ENCODE results near the gene AFG1L. TPM values are rescaled to one million over a fixed set of nuclear protein-coding genes. Genes with fewer than 3 reads are reported as not detected.

Gene AFG1L
- total and polyA plus RNA-seq, 2 experiments from 2014 or later, result 1.2 to 3.5 TPM

DNA sequence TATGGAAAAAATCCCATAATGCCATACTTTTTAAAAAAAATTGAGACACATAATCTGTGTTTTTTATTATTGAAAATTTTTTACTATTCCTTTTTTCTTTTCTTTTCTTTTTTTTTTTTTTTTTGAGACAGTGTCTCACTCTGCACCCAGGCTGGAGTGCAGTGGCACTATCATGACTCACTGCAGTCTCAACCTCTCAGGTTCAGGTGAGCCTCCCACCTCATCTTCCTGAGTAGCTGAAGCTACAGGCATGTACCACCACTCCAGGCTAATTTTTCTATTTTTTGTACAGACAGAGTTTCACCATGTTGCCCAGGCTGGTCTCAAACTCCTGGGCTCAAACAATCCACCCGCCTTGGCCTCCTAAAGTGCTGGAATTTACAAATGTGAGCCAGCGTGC, 100.4 kb downstream of the AFG1L start:
- H3K9me2 ChIP-seq (ENCODE audit: insufficient read depth), result no peaks in the 10 kb centered on the region
- no peaks in the 10 kb centered on the region for H3K79me2 ChIP-seq (ENCODE audit: insufficient read depth)
- no peaks in the 10 kb centered on the region for H3K4me1 ChIP-seq (ENCODE audit: insufficient read depth)
- TF ChIP-seq EZH2 (IDR thresholded peaks at IDR 0.05; ENCODE audit: insufficient read depth, poor library complexity, severe bottlenecking), result no peak
- TF ChIP-seq EZH2phosphoT487 (IDR thresholded peaks at IDR 0.05; ENCODE audit: insufficient read depth, low read depth), result no peak
- in situ Hi-C loops (cut with MboI), result no loop called here
- no peaks in the 10 kb centered on the region for H3K36me3 ChIP-seq (ENCODE audit: low read depth)
- no peak overlapping the region for H3K4me2 ChIP-seq (ENCODE audit: unreplicated experiment)
- no peaks in the 10 kb centered on the region for H3K9me3 ChIP-seq (ENCODE audit: low read depth)
- no peaks in the 10 kb centered on the region for H4K20me1 ChIP-seq (ENCODE audit: insufficient read depth)
- WGBS, 2 experiments (ENCODE audit: low coverage in 1 of 2, low lambda C conversion rate in 2 of 2, missing lambda C conversion rate in 2 of 2), result 82 to 94% methylated on average over 2 of the region's 2 CpGs
- H3K27ac ChIP-seq, result no peak overlapping the region
- no peak overlapping the region for H3K9ac ChIP-seq
- no peaks in the 10 kb centered on the region for H3F3A ChIP-seq (ENCODE audit: insufficient read depth)
- H3K4me3 ChIP-seq, result no peak overlapping the region
- no peak for DNase-seq
- no peaks in the 10 kb centered on the region for H3K27me3 ChIP-seq (replicated peaks; ENCODE audit: insufficient read depth)
- no peak overlapping the region for H2AFZ ChIP-seq

DNA sequence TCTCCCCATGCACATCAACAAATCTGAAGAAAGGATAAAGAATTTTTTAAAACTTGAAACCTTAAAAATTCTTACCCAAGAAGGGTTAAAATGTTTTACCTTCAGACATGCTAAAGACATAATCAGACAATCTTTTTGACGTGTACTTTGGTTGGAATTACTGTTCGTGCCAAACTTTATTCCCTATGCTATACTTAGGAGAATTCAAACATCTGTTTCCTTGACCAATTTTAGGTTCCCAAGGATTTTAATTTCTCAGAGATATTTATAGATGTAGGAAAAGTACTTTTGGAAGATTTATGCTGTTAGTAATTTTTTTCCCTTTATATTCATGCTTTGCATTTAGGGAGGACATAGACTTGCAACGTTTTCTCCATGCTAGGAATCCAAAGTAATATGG, 108.4 kb downstream of the AFG1L start:
- Histone ChIP-seq H3F3A (ENCODE audit: insufficient read depth) (no peaks in the 10 kb centered on the region), H3K4me1 (ENCODE audit: insufficient read depth) (no peaks in the 10 kb centered on the region), H3K27me3 (replicated peaks; ENCODE audit: insufficient read depth) (no peaks in the 10 kb centered on the region), H3K4me2 (ENCODE audit: unreplicated experiment) (no peak overlapping the region), H4K20me1 (ENCODE audit: insufficient read depth) (no peaks in the 10 kb centered on the region), H3K9me2 (ENCODE audit: insufficient read depth) (no peaks in the 10 kb centered on the region), H3K9ac (no peak overlapping the region), H3K36me3 (ENCODE audit: low read depth) (no peaks in the 10 kb centered on the region), H2AFZ (no peak overlapping the region), H3K79me2 (ENCODE audit: insufficient read depth) (no peaks in the 10 kb centered on the region), H3K27ac (no peak overlapping the region), H3K9me3 (ENCODE audit: low read depth) (no peaks in the 10 kb centered on the region), H3K4me3 (no peak overlapping the region)
- TF ChIP-seq EZH2 (IDR thresholded peaks at IDR 0.05; ENCODE audit: insufficient read depth, poor library complexity, severe bottlenecking), result no peak
- no peak for TF ChIP-seq EZH2phosphoT487 (IDR thresholded peaks at IDR 0.05; ENCODE audit: insufficient read depth, low read depth)
- WGBS, 2 experiments (ENCODE audit: low coverage in 1 of 2, low lambda C conversion rate in 2 of 2, missing lambda C conversion rate in 2 of 2), result 46 to 48% methylated on average over 3 of the region's 3 CpGs
- in situ Hi-C loops (cut with MboI), result no loop called here
- DNase-seq, result no peak

DNA sequence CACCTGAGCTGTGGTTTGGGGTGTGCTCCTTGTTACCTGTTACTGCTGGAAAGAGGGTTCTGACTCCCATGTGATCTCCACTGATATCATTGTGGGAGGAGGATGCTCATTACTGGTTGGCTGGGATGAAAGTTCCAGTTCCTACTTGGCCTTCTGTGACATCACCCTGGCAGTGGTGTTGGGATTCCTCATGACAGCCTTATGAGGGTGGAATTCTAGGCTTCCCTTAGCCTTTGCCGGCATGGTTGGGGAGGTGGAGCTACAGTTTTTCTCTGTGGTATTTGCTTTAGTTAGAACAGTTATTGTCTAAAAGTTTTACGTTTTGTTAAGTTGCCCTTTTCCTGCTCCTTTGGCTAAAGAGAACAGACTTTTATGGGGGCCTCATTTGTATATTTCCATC, 112.1 kb downstream of the AFG1L start:
- H3K9me3 ChIP-seq (ENCODE audit: low read depth), result no peaks in the 10 kb centered on the region
- no peak overlapping the region for H3K27ac ChIP-seq
- H3K27me3 ChIP-seq (replicated peaks; ENCODE audit: insufficient read depth), result no peaks in the 10 kb centered on the region
- H2AFZ ChIP-seq, result no peak overlapping the region
- no peaks in the 10 kb centered on the region for H3K4me1 ChIP-seq (ENCODE audit: insufficient read depth)
- H3K79me2 ChIP-seq (ENCODE audit: insufficient read depth), result no peaks in the 10 kb centered on the region
- in situ Hi-C loops (cut with MboI), result no loop called here
- H3K9ac ChIP-seq, result no peak overlapping the region
- no peak for DNase-seq
- no peak for TF ChIP-seq EZH2phosphoT487 (IDR thresholded peaks at IDR 0.05; ENCODE audit: insufficient read depth, low read depth)
- no peak for TF ChIP-seq EZH2 (IDR thresholded peaks at IDR 0.05; ENCODE audit: insufficient read depth, poor library complexity, severe bottlenecking)
- no peaks in the 10 kb centered on the region for H3K36me3 ChIP-seq (ENCODE audit: low read depth)
- H4K20me1 ChIP-seq (ENCODE audit: insufficient read depth), result no peaks in the 10 kb centered on the region
- no peaks in the 10 kb centered on the region for H3K9me2 ChIP-seq (ENCODE audit: insufficient read depth)
- no peak overlapping the region for H3K4me3 ChIP-seq
- 95 to 98% methylated on average over 2 of the region's 2 CpGs for WGBS, 2 experiments (ENCODE audit: low coverage in 1 of 2, low lambda C conversion rate in 2 of 2, missing lambda C conversion rate in 2 of 2)
- no peak overlapping the region for H3K4me2 ChIP-seq (ENCODE audit: unreplicated experiment)
- no peaks in the 10 kb centered on the region for H3F3A ChIP-seq (ENCODE audit: insufficient read depth)

DNA sequence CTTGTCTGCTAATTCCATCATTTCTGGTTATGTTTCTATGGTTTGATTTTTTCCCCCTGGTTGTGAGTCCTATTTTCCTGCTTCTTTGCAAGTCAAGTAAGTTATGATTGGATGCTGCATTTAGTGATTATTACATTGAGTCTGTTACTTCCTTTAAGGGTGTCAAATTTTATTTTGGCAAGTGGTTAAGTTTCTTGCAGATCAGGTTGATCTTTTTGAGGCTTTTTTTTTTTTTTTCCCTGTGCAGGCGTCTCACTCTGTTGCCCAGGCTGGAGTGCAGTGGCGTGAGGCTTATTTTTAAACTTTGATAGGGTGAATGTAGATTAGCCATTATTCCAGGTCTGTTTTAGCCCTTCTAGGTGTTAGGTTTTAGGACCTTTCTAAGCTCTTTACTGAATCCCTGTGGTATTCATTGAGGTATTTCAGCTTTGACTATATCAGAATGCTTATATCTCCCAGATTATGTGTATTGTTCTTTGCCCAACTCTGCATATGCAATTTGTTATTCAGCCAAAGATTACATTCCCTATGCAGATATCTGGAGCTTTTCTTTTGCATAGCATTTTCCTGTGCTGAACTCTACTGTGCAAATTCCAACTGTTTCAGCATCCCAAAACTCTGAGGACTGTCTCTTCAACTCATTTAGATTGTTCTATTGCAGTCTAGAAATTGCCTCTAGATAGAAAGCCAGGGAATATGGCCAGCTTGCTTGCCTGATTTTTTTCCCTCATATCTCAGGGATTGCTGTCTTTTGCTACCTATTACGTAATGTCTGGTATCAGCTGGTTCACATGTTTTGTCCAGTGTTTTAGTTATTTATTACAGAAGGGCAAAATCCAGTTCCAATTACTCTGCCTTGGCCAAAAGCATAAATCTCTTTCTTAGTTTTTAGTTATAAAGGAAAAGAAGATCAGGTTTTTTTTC, 113.3 kb downstream of the AFG1L start:
- Histone ChIP-seq H3F3A (ENCODE audit: insufficient read depth) (no peaks in the 10 kb centered on the region), H3K27ac (no peak overlapping the region), H4K20me1 (ENCODE audit: insufficient read depth) (no peaks in the 10 kb centered on the region), H3K27me3 (replicated peaks; ENCODE audit: insufficient read depth) (no peaks in the 10 kb centered on the region), H3K9ac (no peak overlapping the region), H3K9me2 (ENCODE audit: insufficient read depth) (no peaks in the 10 kb centered on the region), H3K4me2 (ENCODE audit: unreplicated experiment) (no peak overlapping the region), H3K9me3 (ENCODE audit: low read depth) (no peaks in the 10 kb centered on the region), H3K4me1 (ENCODE audit: insufficient read depth) (no peaks in the 10 kb centered on the region), H3K36me3 (ENCODE audit: low read depth) (no peaks in the 10 kb centered on the region), H3K4me3 (no peak overlapping the region), H2AFZ (no peak overlapping the region), H3K79me2 (ENCODE audit: insufficient read depth) (no peaks in the 10 kb centered on the region)
- in situ Hi-C loops (cut with MboI), result no loop called here
- 89 to 91% methylated on average over 3 of the region's 3 CpGs for WGBS, 2 experiments (ENCODE audit: low coverage in 1 of 2, low lambda C conversion rate in 2 of 2, missing lambda C conversion rate in 2 of 2)
- TF ChIP-seq EZH2 (IDR thresholded peaks at IDR 0.05; ENCODE audit: insufficient read depth, poor library complexity, severe bottlenecking), result no peak
- no peak for TF ChIP-seq EZH2phosphoT487 (IDR thresholded peaks at IDR 0.05; ENCODE audit: insufficient read depth, low read depth)
- peak; percentile 15 for DNase-seq
